Measurements from ENCODE around the gene PRRX1. TPM values are rescaled to one million over a fixed set of nuclear protein-coding genes. Genes with fewer than 3 reads are reported as not detected.

PRRX1 gene
- total and polyA plus RNA-seq, 12 donors: 23.0 to 113 (median 97.7) TPM

GRCh38 chr1:170742600-170742999 is 78.7 kb downstream of the PRRX1 start:
- Histone ChIP-seq H3K4me3 (no peak overlapping the region), H3K36me3 (peaks cover 0 to 6% (median 0%) of the 10 kb centered on the region in 9 donors), H3K27ac (no peak overlapping the region), H3K9me3 (peaks cover 0 to 6% (median 0%) of the 10 kb centered on the region in 11 donors), H3K27me3 (no peaks in the 10 kb centered on the region), H3K4me1 (no peaks in the 10 kb centered on the region)
- DNase-seq (no peak), ATAC-seq (no peak)
- intact Hi-C loops (cut with DNase I): no loop called here
- 88 to 90% methylated on average over 5 of the region's 5 CpGs for WGBS, 2 donors
- TF ChIP-seq, protein P1, sequence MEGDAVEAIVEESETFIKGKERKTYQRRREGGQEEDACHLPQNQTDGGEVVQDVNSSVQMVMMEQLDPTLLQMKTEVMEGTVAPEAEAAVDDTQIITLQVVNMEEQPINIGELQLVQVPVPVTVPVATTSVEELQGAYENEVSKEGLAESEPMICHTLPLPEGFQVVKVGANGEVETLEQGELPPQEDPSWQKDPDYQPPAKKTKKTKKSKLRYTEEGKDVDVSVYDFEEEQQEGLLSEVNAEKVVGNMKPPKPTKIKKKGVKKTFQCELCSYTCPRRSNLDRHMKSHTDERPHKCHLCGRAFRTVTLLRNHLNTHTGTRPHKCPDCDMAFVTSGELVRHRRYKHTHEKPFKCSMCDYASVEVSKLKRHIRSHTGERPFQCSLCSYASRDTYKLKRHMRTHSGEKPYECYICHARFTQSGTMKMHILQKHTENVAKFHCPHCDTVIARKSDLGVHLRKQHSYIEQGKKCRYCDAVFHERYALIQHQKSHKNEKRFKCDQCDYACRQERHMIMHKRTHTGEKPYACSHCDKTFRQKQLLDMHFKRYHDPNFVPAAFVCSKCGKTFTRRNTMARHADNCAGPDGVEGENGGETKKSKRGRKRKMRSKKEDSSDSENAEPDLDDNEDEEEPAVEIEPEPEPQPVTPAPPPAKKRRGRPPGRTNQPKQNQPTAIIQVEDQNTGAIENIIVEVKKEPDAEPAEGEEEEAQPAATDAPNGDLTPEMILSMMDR (IDR thresholded peaks at IDR 0.05): no peak

GRCh38 chr1:170743083-170743482 is 79.2 kb downstream of the PRRX1 start:
- Histone ChIP-seq H3K27me3 (no peaks in the 10 kb centered on the region), H3K27ac (no peak overlapping the region), H3K36me3 (peaks cover 0 to 6% (median 0%) of the 10 kb centered on the region in 9 donors), H3K4me3 (no peak overlapping the region), H3K4me1 (no peaks in the 10 kb centered on the region), H3K9me3 (peaks cover 0 to 6% (median 0%) of the 10 kb centered on the region in 11 donors)
- no peak for ATAC-seq
- no peak for DNase-seq
- TF ChIP-seq, protein P1 (IDR thresholded peaks at IDR 0.05): no peak
- WGBS, 2 donors: 84 to 100% methylated on average over 1 of the region's 1 CpG
- intact Hi-C loops (cut with DNase I): no loop called here

- H3K9me3 ChIP-seq: no peaks in the 10 kb centered on the region
- ATAC-seq: no peak
- TF ChIP-seq, protein P1 (IDR thresholded peaks at IDR 0.05): no peak
- H3K27ac ChIP-seq: no peak overlapping the region
- 48 to 62% methylated on average over 2 of the region's 2 CpGs for WGBS, 2 donors
- H3K4me1 ChIP-seq: peaks cover 0 to 8% (median 0%) of the 10 kb centered on the region in 9 donors
- no peaks in the 10 kb centered on the region for H3K27me3 ChIP-seq
- DNase-seq: no peak
- intact Hi-C loops (cut with DNase I): no loop called here
- H3K36me3 ChIP-seq: no peaks in the 10 kb centered on the region
- no peak overlapping the region for H3K4me3 ChIP-seq
These were observed 85.6 kb downstream of the PRRX1 start for GRCh38 chr1:170749549-170749948.

DNA sequence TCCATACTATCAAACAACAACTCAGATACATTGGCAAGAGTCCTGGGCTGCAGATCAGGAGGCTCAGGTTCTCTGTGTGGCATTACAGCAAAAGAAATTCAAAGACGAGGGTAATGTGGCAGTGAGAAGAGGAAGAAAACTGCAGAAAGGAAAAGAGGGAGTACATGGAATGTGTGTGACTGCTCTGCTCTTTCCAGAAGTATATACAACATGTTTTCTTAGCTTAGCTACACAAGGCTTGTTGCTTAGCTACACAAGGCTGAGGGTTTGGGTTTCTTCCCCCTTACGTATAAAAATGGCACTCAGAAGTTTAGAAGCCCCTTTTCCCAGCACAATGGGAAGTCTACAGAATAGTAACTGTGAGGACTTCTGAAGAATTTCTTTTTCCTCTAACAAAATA is 86.0 kb downstream of the PRRX1 start:
- Histone ChIP-seq H3K4me3 (no peak overlapping the region), H3K4me1 (peaks cover 0 to 8% (median 0%) of the 10 kb centered on the region in 9 donors), H3K27me3 (no peaks in the 10 kb centered on the region), H3K9me3 (no peaks in the 10 kb centered on the region), H3K27ac (no peak overlapping the region), H3K36me3 (no peaks in the 10 kb centered on the region)
- DNase-seq (no peak), ATAC-seq (no peak)
- TF ChIP-seq, protein P1 (IDR thresholded peaks at IDR 0.05): no peak
- intact Hi-C loops (cut with DNase I): no loop called here
- 52 to 74% methylated on average over 2 of the region's 2 CpGs for WGBS, 2 donors

Measured in heart right ventricle (tissue), 16 donors.